HG03103 (cell line): ENCODE results near the gene ZXDC.

ENCODE experiments used
- ATAC-seq: cut with Tn5 transposase; IDR thresholded peaks from one replicate; pipeline ENCODE4 v1.9.1; 2021; ENCODE audit warnings: low read depth; ENCODE audit not compliant: unreplicated experiment

ZXDC gene

GRCh38 chr3:126439346-126439967 lies 36.2 kb downstream of the ZXDC start:
- no peak for ATAC-seq

DNA sequence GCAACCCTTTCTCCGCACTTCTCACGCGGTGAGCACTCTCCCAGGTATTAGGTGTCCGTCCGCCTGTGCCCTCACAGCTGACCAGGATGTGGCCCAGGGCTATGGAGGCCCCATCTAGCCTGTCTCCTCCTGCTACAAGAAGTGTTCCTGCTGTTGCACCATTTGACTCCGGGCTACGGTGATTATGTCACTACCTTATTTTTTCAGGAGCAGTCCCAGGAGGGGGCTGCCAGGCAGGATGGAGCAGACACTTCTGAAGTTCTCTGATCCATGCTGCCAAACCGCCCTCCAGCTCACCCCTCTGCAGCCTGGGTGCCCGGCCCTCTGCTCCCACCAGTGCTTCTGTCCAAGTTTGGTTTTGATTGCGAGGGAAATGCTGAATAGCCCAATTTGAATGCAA lies 36.9 kb downstream of the ZXDC start:
- ATAC-seq = no peak

DNA sequence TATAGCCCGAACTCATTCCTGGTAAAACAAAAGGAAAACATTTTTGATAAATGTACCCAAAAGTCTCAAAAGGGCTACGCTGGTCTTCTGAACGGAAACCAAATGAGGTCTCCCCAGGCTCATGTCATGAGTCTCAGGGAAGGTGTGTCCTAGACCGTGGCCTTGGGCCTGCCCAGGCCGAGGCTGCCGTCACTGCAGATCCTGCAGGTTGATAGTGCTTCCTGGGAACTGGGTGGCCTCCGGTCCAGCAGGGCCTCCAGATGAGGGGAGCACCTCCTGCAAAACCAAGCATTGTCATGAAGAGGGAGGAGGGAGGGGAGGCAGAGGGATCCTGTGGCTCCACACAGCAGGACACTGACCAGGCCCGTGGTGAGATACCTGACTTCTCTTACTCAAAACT lies 37.5 kb downstream of the ZXDC start:
- no peak for ATAC-seq

DNA sequence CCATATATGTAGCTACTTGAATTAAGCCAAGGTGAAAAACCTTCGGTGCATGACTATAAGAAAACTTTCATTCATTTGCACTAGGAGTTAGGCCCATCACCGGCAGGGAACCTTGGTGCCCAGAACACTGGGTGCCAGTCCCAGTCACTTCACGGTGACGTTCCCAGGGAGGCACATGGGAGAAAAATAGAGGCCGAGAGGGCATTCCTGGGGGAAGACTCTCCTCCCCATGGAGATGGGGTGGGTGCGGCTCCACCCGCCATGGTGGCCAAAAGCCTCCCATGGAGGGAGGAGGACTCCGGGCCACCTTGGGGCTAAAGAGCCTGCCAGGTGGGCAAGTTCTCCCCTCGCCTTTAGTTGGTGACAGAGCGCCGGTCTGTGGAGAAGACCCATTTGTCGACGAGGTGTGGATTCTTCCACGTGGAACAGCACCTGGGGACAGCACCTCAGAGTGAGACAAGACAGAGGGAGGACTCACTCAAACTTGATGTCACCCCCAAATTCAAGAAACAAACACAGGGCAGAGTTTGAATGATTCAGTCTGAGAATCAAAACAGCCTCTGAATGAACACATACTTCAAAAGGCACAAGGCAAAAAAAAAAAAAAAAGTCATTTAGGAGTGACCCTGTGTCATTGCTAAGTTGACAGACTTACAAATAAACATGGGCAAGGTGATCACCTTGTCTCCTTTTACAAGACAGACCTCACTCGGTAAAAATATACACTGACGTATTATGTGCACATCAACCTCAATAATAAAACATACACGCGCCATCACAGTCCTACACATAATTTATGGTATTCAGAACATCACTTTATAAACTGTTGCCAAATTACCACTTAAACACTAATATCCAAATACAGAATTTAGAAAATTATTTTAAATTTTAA lies 38.6 kb downstream of the ZXDC start:
- no peak for ATAC-seq

GRCh38 chr3:126435456-126436315 lies 40.0 kb downstream of the ZXDC start:
- ATAC-seq = no peak

GRCh38 chr3:126434931-126435411 lies 40.7 kb downstream of the ZXDC start:
- no peak for ATAC-seq

- no peak for ATAC-seq
Observed at GRCh38 chr3:126434264-126434590, 41.5 kb downstream of the ZXDC start.

GRCh38 chr3:126433496-126434263 lies 42.0 kb downstream of the ZXDC start:
- no peak for ATAC-seq

DNA sequence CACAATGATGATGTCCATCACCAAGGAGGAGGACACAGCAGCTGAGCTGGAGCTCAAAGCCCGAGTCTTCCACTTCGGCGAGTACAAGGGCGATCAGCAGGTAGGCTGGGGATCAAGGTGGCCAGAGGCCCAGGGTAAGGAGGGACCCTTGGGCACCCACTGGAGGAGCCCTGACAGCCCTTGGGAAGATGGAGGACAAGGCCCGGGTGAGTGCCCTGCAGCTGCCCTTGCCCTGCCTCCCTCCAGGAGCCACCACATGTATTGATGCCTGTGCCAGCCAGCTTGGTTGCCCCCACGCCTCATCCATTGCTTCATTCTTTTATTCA lies 42.6 kb downstream of the ZXDC start:
- ATAC-seq = no peak

GRCh38 chr3:126432361-126433104 lies 43.2 kb downstream of the ZXDC start:
- no peak for ATAC-seq

GRCh38 chr3:126431103-126431534 lies 44.6 kb downstream of the ZXDC start:
- ATAC-seq = no peak

DNA sequence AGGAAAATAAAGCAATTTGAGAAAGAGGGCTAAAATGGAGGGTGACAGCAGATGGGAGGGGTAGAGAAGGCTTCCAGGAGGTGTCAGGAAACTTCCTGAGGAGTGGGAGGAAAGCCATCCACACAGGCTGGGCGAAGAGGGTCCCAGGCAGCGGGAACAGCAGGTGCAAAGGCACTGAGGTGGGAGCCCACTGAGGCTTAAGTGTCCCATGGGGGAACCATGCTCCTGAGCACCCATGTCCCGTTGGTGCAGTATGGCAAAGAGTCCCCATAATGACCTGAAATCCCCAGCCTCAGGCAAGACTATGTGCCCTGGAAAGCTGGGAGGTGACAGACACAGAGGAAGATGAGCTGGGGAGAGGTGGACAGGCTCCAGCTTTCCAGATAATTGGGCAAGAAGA lies 50.9 kb downstream of the ZXDC start:
- no peak for ATAC-seq

DNA sequence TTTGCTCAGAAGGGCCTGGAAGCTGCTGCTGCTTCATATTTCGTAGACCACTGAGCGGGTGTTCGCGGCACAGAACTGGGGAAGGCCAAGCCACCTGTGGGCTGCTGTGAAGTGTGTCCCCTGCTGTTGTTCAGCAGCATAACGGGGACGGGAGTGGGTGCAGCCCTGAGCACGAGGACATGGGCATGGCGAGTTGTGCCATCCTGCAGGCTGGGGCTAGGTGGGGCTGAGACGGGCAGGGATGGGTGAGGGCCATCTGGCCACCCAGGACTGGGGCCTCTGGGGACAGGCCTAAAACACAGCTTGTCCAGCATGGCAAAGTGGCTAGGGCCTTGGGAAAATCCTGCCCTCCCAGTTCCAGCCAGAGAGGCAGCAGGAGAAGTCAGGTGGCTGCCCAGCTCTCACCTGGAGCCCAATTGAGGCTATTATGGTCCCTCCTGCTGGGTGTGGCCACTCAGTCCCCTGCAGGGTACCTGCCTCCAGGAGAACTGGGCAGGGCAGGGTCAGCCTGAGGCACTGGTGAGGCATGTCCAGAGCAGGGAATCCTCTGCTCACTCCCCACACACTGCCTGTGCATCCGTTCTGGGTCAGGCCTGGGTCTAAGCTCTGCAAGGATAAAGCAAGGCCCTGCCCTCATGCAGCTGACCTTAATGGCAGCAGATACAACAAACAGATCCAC lies 51.5 kb downstream of the ZXDC start:
- ATAC-seq = no peak

DNA sequence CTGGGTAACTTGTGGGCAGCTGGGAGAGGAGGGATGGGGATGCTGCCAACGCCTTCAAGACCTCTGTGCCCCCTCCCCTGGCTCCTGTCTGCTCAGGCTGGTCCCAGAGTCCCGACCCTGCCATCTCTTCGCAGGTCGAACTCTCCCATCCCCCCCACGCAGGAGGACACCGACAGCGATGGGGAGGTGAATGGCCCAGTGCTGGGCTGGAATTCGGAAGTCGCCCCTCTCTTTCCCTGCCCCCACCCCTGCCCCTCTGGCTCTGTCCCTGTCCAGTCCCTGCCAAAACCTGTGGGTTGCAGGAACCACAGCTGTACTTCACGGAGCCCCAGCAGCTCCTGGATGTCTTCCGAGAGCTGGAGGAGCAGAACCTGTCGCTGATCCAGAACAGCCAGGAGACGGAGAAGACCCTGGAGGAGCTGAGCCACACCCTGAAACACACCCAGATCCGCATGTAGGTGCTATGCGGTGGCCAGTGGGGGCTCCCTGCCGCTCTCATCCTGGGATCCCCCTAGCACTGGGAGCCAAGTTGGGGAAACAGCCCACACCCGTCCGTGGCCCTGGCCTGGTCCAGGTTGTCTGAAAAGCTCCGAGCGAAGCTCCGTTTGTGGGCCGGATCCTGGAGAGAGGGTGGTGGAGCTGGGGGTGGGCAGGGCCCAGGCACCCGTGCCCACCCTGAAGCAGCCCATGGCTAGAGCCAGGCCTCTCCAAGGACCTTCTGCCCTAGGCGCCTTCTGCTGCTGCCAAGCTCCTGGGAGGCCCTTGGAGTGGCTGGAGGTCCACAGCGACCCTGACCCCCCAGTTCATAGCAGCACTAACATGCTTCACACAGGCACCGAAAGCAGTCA lies 52.3 kb downstream of the ZXDC start:
- ATAC-seq = no peak

DNA sequence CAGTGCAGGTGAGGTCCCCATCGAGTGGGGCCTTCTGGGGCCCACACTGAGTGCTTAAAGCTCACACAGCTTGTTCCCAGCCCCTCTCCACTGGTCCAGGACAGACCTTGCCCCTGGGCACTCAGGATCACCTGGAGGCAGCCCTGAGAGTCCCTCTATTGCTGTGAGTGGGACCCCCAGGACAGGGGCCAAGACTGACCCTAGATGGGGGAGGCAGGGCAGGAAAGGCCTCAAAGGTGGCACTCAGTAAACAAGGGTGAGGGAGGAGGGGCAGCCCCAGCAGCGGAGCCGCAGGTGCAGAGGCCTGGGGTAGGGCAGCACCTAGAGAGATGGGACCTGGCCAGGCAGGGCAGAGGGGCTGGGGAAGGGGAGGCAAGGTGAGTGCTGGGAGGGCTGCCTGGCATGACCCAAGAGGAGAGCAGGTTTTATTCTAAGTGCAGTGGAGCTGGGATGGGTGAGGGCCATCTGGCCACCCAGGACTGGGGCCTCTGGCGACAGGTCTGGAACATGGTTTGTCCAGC lies 53.1 kb downstream of the ZXDC start:
- ATAC-seq = no peak

DNA sequence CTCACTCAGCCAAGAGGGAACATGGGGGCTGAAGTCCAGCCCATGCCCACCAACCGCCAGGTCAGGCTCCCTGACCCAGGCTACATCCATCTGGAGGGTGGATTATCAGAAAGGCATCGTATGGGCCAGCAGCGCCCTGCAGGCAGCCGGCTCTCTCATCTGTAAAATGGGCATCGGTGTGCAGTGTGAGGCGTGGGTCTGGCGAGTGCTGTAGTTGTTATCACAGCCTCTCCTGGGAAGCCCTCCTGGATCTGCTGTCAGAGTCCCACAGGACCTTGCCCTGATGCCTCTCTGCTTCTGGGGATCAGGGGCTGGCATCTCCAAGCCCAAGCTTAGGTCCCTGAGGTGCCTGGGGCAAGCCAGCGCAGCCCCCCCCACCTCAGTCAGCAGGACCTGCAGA lies 53.6 kb downstream of the ZXDC start:
- no peak for ATAC-seq

DNA sequence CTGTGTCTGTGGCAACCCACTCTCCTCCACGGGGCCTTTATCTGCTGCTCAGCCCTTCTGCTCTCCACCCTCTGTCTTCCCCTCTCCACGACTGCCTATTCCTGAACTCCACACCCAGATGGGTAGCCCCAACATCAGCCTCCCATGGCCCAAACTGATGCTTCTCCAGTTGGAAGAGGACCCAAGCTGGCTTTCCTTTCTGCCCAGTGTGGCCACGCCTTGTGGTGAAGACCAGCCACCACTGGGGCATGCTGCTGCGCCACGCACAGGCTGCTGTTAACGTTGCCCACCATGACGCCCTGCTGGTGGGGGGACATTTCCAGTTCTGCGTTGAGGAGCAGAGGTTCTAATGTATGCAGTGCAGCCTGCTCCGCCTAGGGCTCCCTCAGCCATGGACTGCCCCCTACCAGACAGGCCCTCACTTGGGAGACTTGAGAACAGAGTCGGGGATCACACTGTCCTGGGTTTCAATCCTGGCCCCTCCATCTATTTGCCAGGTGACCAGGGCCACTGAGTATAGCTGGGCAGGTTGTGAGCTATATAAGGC lies 54.0 kb downstream of the ZXDC start:
- ATAC-seq = no peak
